SIG-M5 treated with dmso at 0.1 percent for 504 hours (cell line): Measurements from ENCODE around the gene DBET.
"Not testable (repeated sequence)": the region's sequence is repeated elsewhere in the genome, so short reads cannot be mapped to it uniquely, and the experiment has no call there.

ENCODE experiments used
- DNase-seq: peaks from one replicate; lab custom pipeline; 2025; ENCODE audit not compliant: unreplicated experiment; lab: John Stamatoyannopoulos, UW

DBET gene

GRCh38 chr4:190049378-190050239, 14.7 kb upstream of the DBET start:
- not testable (repeated sequence) for DNase-seq

- DNase-seq: not testable (repeated sequence)
These were observed 5.3 kb upstream of the DBET start for GRCh38 chr4:190058997-190059396.

- not testable (repeated sequence) for DNase-seq
These were observed 503 bp downstream of the DBET start for GRCh38 chr4:190064805-190065204.

GRCh38 chr4:190068351-190068750, 4.0 kb downstream of the DBET start:
- not testable (repeated sequence) for DNase-seq

GRCh38 chr4:190093052-190093451, 28.8 kb downstream of the DBET start:
- DNase-seq: not testable (repeated sequence)

DNA sequence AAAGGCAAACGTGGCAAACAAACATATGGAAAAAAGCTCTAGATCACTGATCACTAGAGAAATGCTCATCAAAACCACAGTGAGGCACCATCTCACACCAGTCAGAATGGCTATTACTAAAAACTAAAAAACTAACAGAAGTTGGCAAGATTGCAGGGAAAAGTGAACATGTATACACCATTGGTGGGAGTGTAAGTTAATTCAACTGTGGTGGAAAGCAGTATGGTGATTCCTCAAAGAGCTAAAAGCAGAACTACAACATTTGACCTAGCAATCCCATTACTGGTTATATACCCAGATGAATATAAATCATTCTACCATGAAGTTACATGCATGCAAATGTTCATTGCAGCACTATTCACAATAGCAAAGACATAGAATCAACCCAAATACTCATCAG, 29.7 kb downstream of the DBET start:
- DNase-seq: not testable (repeated sequence)

DNA sequence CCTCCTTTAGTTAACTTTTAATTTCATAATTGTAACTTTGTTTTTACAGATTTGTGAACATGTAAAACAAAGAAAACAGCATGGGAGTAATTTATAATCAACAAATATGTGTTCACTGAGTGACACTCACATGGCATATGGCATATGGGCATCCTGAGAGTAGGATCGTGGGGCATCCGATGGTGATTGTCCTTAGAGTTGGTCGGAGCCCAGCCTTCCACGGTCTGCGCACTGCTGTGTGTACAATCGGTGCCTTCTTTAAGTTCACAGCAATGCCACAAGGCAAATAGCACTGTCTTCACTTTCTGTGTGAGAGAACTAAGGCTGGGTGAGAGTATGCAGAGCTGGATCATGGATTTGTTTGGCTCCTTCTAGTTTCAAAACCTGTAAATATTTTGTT, 31.0 kb downstream of the DBET start:
- not testable (repeated sequence) for DNase-seq

DNA sequence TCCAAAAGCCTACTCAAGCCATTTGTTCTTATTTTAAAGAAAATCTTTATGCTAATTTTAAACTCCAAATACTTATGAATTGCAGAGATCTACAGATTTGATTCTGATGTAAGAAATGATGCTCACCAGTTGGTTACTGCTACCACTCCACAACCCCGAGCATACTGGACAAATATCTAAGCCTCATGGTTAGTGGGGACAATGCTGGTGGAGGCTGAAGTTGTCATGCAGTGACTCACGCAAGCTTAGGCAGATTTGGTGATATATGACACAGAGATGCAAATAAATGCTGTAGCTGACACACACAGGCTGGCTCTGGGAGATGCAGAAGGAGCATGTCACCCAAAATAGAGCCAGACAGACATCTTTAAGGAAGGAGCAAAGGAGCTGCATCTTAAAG, 35.3 kb downstream of the DBET start:
- not testable (repeated sequence) for DNase-seq

DNA sequence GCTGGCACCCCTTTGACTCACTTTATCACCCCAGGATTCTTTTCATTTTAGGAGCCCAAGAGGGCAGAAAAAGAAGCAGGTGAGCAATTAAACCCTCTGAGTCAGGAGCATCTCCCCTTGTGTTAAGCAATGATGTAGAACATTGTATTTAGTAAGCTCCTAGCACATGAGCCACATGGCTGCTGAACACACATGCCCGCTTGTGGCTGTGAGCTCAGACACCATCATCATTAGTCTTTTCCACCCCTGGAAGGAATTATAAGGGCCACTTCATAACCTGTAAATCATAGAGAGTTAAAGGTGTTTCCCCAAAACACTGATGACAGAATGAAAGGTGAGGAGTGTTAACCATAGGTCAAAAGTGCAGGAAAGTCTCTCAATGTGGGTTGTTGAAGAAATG, 37.2 kb downstream of the DBET start:
- DNase-seq: not testable (repeated sequence)

DNA sequence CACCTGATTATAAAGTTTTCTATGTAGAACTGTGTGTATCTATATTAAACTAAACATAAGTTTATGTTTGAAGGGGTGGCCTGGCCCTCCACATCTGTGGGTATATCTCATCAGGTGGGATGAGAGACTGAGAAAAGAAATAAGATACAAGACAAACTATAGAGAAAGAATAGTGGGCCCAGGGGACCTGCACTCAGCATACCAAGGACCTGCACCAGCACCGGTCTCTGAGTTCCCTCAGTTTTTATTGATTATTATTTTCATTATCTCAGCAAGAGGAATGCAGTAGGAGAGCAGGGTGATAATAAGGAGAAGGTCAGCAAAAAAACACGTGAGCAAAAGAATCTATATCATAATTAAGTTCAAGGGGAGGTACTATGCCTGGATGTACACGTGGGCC, 41.9 kb downstream of the DBET start:
- DNase-seq: not testable (repeated sequence)

GRCh38 chr4:190106611-190107480, 42.5 kb downstream of the DBET start:
- DNase-seq: not testable (repeated sequence)

GRCh38 chr4:190107766-190108485, 43.6 kb downstream of the DBET start:
- DNase-seq: not testable (repeated sequence)

DNA sequence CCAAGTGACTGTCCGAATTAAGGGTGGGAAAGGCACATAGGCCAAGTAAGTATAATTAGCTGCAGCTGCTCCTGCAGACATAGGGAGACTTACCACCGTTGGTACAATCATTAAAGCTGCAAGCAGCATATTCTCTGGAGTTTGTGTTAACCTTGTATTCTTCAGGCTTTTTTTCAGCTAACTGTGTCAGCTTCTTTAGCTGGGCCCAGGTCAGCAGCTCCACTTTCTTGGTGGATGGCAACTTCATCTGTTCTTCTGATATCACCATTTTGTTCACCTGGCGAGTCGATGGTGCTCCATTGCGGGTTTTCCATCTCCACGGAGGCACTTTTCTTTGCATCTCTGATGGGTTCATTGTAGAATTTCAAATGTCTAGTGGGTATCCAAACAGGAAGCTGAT, 44.5 kb downstream of the DBET start:
- DNase-seq: not testable (repeated sequence)

- DNase-seq: not testable (repeated sequence)
These were observed 45.2 kb downstream of the DBET start for GRCh38 chr4:190109390-190110011.

- DNase-seq: not testable (repeated sequence)
These were observed 45.7 kb downstream of the DBET start for GRCh38 chr4:190110033-190110432.

GRCh38 chr4:190110570-190111295, 46.4 kb downstream of the DBET start:
- DNase-seq: not testable (repeated sequence)

GRCh38 chr4:190112879-190113278, 48.6 kb downstream of the DBET start:
- not testable (repeated sequence) for DNase-seq

DNA sequence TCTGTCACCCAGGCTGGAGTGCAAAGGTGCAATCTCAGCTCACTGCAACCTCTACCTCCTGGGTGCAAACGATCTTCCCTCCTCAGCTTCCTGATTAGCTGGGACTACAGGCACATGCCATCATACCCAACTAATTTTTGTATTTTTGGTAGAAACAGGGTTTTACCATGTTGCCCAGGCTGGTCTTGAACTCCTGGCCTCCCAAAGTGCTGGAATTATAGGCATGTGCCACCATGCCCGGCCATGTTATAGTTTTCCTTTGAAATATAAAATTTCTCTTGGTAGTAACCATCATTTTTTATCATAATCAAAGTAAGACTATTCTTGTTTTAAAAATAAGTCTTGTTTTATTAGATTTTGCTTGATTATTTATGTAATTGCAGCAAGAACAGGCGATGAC, 50.7 kb downstream of the DBET start:
- not testable (repeated sequence) for DNase-seq
